GM10266 (cell line): ENCODE measurements around the gene ZNF292.
"Not testable (repeated sequence)": the region's sequence is repeated elsewhere in the genome, so short reads cannot be mapped to it uniquely, and the experiment has no call there.

Source experiments
- DNase-seq: peaks from one replicate; pipeline ENCODE4 v3.0.0; 2012; ENCODE audit errors: extremely low spot score
- TF ChIP-seq, protein P1 (sequence below): IDR thresholded peaks from 2 replicates; pipeline ENCODE4 v1.5.1; 2012; ENCODE audit warnings: mild to moderate bottlenecking, low read depth; ENCODE audit not compliant: control insufficient read depth, insufficient read depth; ENCODE audit errors: missing control alignments

ZNF292 gene

DNA sequence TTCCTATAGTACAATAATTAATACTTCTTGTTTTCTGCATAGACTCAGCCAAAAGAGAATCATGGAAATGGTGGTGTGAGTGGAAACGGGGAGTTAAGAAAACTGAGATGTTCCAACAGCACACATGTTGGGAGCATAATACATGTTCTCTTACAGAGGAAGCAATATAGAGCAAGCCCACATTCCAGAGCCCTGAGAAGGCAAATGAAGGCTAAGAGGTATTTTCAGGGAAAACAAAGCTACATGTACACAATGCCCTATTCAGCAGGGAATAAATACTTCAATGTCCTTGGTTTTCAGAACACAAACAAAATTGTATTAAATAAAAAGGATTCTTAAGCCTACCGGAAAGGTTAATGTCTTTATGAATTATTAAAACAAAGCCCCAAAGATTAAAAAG lies 131.9 kb downstream of the ZNF292 start:
- no peak for DNase-seq
- TF ChIP-seq, protein P1, sequence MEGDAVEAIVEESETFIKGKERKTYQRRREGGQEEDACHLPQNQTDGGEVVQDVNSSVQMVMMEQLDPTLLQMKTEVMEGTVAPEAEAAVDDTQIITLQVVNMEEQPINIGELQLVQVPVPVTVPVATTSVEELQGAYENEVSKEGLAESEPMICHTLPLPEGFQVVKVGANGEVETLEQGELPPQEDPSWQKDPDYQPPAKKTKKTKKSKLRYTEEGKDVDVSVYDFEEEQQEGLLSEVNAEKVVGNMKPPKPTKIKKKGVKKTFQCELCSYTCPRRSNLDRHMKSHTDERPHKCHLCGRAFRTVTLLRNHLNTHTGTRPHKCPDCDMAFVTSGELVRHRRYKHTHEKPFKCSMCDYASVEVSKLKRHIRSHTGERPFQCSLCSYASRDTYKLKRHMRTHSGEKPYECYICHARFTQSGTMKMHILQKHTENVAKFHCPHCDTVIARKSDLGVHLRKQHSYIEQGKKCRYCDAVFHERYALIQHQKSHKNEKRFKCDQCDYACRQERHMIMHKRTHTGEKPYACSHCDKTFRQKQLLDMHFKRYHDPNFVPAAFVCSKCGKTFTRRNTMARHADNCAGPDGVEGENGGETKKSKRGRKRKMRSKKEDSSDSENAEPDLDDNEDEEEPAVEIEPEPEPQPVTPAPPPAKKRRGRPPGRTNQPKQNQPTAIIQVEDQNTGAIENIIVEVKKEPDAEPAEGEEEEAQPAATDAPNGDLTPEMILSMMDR: no peak

- TF ChIP-seq, protein P1: no peak
- no peak for DNase-seq
These were observed 134.2 kb downstream of the ZNF292 start for GRCh38 chr6:87289571-87289970.

- no peak for DNase-seq
- TF ChIP-seq, protein P1: no peak
These were observed 136.5 kb downstream of the ZNF292 start for GRCh38 chr6:87291883-87292282.

GRCh38 chr6:87293526-87293925 lies 138.2 kb downstream of the ZNF292 start:
- TF ChIP-seq, protein P1: no peak
- no peak for DNase-seq

DNA sequence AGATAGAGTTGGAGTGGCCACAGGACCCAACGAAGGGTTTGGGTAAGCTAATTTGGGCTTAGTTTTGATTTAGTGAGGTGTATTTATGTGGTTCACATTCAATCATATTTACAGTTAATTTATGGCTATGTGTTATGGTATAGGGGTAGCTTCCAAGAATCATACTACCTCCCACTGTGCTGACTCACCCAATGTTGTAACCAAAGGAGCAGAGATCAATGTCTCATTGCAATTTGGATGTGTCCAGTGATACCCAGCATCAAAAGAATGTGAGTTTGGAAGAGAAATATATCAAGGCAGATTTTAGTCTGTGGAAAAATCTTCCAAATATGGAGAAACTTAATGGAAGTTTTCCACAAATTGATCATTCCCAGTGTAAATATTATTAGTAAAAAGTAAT lies 141.8 kb downstream of the ZNF292 start:
- DNase-seq: no peak
- TF ChIP-seq, protein P1: no peak

GRCh38 chr6:87301277-87301676 lies 145.9 kb downstream of the ZNF292 start:
- DNase-seq: not testable (repeated sequence)

DNA sequence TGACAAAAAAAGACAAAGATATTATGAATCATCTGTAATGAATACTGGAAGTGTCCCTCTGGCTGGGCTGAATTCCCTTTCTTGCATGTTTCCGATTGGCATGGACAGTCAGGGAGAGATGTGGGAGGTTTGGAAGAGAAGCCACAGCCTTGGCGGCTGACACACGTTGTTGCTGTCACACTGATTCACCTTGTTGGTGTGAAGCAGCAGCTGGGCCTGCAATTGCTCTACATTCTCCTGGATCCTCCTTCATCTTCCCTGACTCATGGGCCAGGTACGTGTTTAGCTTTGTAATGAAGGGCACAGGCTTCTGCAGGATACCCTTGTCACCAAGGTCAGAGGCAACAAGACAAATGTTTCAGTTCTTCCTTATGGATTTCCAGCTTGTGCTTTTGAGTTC lies 153.6 kb downstream of the ZNF292 start:
- DNase-seq: no peak
- TF ChIP-seq, protein P1: no peak

DNA sequence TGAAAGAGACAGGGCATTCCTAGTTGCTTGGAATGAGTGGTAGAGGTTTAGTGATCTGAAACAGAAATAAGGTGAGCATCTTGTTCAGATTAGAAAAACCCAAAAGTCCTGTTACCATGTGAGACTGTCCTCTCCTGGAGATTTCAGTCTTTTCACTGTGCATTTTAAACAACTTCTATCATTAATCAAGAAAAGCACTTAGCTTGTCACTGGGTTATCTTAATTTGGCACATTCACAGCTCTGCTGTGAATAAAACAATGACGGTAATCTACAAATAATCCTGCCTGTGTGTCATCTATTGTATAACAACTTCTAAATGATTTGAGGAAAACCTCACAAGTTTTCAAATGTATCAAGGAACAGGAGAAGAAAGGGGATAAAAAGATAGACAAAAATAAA lies 157.5 kb downstream of the ZNF292 start:
- DNase-seq: no peak
- TF ChIP-seq, protein P1: no peak
